ENCODE results near the gene KDM1B.
A peak's percentile ranks its signal among the peaks of the same experiment; 100 is the strongest.
"Not testable (repeated sequence)": the region's sequence is repeated elsewhere in the genome, so short reads cannot be mapped to it uniquely, and the experiment has no call there.

Gene KDM1B

DNA sequence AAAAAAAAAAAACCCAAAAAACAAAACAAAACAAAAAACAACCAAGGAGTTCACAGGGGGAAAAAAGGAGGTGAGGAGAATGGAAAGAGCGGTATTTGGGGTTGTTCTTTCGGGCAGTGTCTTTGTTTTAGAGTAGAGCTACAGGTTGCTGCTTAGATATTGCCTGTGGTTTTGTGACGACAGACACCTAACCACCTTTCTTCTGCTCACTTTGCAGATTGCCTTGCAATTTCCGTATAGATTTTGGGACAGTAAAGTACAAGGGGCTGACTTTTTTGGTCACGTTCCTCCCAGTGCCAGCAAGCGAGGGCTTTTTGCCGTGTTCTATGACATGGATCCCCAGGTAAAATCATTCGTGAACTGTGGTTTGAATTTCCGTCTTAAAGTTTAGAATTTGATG lies 58.2 kb downstream of the KDM1B start:
- Histone ChIP-seq H3K27me3 (ENCODE audit: low read depth) (no peaks in the 10 kb centered on the region), H3K9me3 (no peaks in the 10 kb centered on the region), H3K4me3 (no peak overlapping the region), H3K36me3 (replicated peaks) (0 out of 2 replicates have a peak, but pooled peaks cover 3% of the 10 kb centered on the region), H3K4me1 (no peaks in the 10 kb centered on the region)
- DNase-seq (ENCODE audit: low spot score in 2 of 2), result no peak
- in situ Hi-C loops (cut with MboI; ENCODE audit: low sequenced_read_pairs), result no loop called here

DNA sequence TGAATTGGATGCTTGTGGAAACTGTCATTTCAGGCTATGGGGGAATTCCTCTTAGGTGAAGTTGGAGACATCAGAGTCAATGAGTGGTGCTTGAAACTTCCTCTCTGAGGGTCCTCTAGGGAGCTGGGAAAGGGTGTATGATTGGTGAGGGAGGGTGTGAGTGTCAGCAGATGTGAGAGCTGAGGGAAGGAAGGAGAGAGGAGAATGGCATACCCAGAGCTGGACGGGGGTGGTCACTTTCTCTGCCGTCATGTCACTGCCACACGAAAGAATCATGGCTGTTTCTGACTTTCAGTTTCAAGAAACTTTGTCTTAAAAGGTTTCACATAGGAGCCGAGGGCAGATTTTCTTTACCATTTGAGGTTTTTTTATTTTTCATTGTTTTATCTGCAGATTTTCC lies 58.8 kb downstream of the KDM1B start:
- in situ Hi-C loops (cut with MboI; ENCODE audit: low sequenced_read_pairs), result no loop called here
- Histone ChIP-seq H3K36me3 (replicated peaks) (0 out of 2 replicates have a peak, but pooled peaks cover 3% of the 10 kb centered on the region), H3K4me3 (no peak overlapping the region), H3K27me3 (ENCODE audit: low read depth) (no peaks in the 10 kb centered on the region), H3K4me1 (no peaks in the 10 kb centered on the region), H3K9me3 (no peaks in the 10 kb centered on the region)
- DNase-seq (ENCODE audit: low spot score in 2 of 2), result no peak

DNA sequence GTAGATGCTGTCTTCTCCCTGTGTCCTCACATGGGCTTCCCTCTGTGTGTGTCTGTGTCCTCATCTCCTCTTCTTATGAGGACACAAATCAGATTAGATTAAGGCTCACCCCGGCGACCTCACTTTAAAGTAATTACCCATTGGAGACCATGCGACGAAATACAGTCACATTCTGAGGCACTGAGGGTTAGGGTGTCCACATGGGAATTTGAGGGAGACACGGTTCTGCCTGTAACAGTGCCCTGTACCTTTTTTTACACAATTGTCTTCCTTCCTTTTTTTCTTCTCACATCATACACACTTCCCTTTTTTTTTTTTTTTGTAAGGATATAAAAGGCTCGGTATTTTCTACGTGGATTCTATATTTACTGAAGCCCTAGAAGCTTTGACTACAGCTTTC lies 60.2 kb downstream of the KDM1B start:
- H3K27me3 ChIP-seq (ENCODE audit: low read depth), result no peaks in the 10 kb centered on the region
- no peaks in the 10 kb centered on the region for H3K9me3 ChIP-seq
- 0 out of 2 replicates have a peak, but pooled peaks cover 7% of the 10 kb centered on the region for H3K36me3 ChIP-seq (replicated peaks)
- in situ Hi-C loops (cut with MboI; ENCODE audit: low sequenced_read_pairs), result no loop called here
- DNase-seq (ENCODE audit: low spot score in 2 of 2), result no peak
- no peaks in the 10 kb centered on the region for H3K4me1 ChIP-seq
- no peak overlapping the region for H3K4me3 ChIP-seq

DNA sequence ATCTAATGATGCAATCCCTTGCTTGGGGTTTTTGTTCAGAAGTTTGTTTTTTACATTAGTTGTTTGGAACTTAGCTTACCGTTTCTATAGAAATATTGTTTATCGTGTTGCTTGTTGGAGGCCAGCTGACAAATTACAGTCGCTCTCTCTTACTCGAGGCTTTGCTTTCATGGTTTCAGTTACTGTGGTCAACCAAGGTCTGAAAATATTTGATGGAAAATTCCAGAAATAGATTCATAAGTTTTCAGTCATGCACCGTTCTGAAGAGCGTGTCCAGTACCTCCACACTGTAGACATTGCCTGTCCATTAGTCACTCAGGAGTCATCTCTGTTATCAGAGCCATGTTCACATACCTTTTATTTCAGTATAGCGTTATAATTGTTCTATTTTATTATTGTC lies 61.2 kb downstream of the KDM1B start:
- no peak for DNase-seq (ENCODE audit: low spot score in 2 of 2)

DNA sequence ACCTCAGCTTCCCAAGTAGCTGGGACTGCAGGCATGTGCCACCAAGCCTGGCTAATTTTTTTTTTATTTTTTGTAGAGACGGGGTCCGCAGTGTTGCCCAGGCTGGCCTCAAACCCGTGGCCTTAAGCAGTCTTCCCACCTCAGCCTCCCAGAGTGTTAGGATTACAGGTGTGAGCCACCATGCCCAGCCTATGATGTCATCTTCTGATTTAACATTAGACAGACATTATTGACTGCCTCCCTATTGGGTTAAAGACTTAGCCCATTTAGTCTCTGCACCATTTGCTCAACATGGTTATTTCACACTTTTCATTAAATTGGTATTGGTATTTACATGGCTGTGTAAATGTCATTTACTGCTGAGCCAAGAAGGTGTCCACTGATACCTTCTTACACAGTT lies 63.0 kb downstream of the KDM1B start:
- in situ Hi-C loops (cut with MboI; ENCODE audit: low sequenced_read_pairs), result no loop called here
- H3K4me3 ChIP-seq, result no peak overlapping the region
- peaks cover 24% of the 10 kb centered on the region for H3K36me3 ChIP-seq (replicated peaks)
- no peaks in the 10 kb centered on the region for H3K4me1 ChIP-seq
- H3K27me3 ChIP-seq (ENCODE audit: low read depth), result no peaks in the 10 kb centered on the region
- no peaks in the 10 kb centered on the region for H3K9me3 ChIP-seq
- DNase-seq (ENCODE audit: low spot score in 2 of 2), result no peak

More for the DNA sequence above, 61.2 kb downstream of the KDM1B start:
- Histone ChIP-seq H3K36me3 (replicated peaks) (peaks cover 8% of the 10 kb centered on the region; the same call in 1 of the 2 replicates), H3K9me3 (no peaks in the 10 kb centered on the region), H3K4me1 (no peaks in the 10 kb centered on the region), H3K4me3 (no peak overlapping the region), H3K27me3 (ENCODE audit: low read depth) (no peaks in the 10 kb centered on the region)
- in situ Hi-C loops (cut with MboI; ENCODE audit: low sequenced_read_pairs), result no loop called here

DNA sequence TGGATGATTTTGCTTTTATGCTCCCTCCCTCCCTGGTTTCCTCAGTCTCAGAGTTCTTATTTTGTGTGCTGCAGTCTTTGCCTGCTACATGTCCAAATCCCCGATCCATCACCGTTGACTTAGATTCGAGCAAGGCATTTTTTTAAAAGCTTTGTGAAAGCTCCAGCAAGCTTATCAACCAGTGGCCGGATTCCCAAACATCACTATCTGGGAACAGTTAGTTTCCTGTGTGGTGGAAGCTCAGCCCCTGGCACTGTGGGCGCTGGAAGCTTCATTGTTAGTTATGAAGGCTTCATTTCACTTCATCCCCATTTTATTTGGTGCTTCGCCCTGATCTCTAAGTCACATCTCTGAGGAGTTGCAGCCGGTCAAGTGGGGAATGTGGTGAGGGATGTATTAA lies 64.4 kb downstream of the KDM1B start:
- DNase-seq (ENCODE audit: low spot score in 2 of 2), result no peak
- Histone ChIP-seq H3K4me3 (no peak overlapping the region), H3K27me3 (ENCODE audit: low read depth) (no peaks in the 10 kb centered on the region), H3K9me3 (no peaks in the 10 kb centered on the region), H3K36me3 (replicated peaks) (peaks cover 37% of the 10 kb centered on the region), H3K4me1 (no peaks in the 10 kb centered on the region)
- in situ Hi-C loops (cut with MboI; ENCODE audit: low sequenced_read_pairs), result no loop called here

DNA sequence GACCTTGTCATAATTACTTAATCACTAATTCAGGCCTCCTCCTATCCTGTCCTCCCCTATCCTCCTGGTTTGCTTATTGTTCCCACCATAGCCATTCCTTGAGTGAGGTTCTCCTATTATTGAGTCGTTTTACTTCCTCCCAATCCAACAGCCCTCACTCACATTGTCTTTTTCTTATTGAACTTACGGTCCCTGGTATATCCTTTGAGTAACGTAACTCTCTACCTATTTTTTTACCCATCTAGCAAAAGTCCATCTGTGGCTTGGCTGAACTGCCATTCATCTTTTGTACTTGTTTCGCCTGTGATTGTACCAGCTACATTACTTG lies 66.0 kb downstream of the KDM1B start:
- no peak overlapping the region for H3K4me3 ChIP-seq
- H3K9me3 ChIP-seq, result no peaks in the 10 kb centered on the region
- peaks cover 50% of the 10 kb centered on the region for H3K36me3 ChIP-seq (replicated peaks)
- in situ Hi-C loops (cut with MboI; ENCODE audit: low sequenced_read_pairs), result no loop called here
- no peaks in the 10 kb centered on the region for H3K27me3 ChIP-seq (ENCODE audit: low read depth)
- no peak for DNase-seq (ENCODE audit: low spot score in 2 of 2)
- H3K4me1 ChIP-seq, result peaks cover under 1% of the 10 kb centered on the region; the same call in 1 of the 2 replicates

DNA sequence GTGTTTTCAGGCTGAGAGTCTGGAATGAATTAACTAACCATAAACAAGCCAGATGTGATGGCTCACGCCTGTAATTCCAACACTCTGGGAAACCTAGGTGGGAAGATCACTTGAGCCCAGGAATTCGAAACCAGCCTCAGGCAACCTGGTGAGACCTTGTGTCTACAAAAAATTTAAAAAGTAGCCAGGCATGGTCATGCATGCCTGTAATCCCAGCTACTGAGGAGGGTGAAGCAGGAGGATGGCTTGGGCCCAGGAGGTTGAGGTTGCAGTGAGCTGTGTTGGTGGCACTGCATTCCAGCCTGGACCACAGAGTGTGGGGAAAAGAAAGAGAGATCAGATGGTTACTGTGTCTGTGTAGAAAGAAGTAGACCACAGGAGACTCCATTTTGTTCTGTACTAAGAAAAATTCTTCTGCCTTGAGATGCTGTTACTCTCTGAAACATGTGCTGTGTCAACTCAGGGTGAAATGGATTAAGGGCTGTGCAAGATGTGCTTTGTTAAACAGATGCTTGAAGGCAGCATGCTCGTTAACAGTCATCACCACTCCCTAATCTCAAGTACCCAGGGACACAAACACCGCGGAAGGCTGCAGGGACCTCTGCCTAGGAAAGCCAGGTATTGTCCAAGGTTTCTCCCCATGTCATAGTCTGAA lies 71.4 kb downstream of the KDM1B start:
- H3K27me3 ChIP-seq (ENCODE audit: low read depth); H3K4me3 ChIP-seq; H3K9me3 ChIP-seq; in situ Hi-C loops (cut with MboI; ENCODE audit: low sequenced_read_pairs): not testable (repeated sequence)
- Histone ChIP-seq H3K4me1 (peaks cover 26% of the 10 kb centered on the region), H3K36me3 (replicated peaks) (peaks cover 83% of the 10 kb centered on the region)
- DNase-seq (ENCODE audit: low spot score in 2 of 2), result peak in 1 of 2 experiments; percentile 56

DNA sequence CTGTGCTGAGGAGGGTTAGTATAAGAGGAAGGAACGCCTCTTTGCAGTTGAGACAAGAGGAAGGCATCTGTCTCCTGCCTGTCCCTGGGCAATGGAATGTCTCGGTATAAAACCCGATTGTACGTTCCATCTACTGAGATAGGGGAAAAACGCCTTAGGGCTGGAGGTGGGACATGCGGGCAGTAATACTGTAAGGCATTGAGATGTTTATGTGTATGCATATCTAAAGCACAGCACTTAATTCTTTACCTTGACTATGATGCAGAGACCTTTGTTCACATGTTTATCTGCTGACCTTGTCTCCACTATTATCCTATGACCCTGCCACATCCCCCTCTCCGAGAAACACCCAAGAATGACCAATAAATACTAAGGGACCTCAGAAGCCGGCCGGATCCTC lies 71.9 kb downstream of the KDM1B start:
- in situ Hi-C loops (cut with MboI; ENCODE audit: low sequenced_read_pairs); H3K27me3 ChIP-seq (ENCODE audit: low read depth); H3K4me3 ChIP-seq; H3K9me3 ChIP-seq: not testable (repeated sequence)
- DNase-seq (ENCODE audit: low spot score in 2 of 2), result peak; percentile 62 to 69
- Histone ChIP-seq H3K4me1 (peaks cover 26% of the 10 kb centered on the region), H3K36me3 (replicated peaks) (peaks cover 83% of the 10 kb centered on the region)

DNA sequence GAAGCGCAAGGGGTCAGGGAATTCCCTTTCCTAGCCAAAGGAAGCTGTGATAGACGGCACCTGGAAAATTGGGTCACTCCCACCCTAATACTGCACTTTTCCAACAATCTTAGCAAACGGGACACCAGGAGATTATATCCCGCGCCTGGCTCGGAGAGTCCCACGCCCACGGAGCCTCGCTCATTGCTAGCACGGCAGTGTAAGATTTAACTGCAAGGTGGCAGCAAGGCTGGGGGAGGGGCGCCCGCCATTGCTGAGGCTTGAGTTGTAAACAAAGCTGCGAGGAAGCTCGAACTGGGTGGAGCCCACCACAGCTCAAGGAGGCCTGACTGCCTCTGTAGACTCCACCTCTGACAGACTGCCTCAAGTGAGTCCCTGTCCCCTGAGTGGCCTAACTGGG lies 73.4 kb downstream of the KDM1B start:
- peaks cover 26% of the 10 kb centered on the region for H3K4me1 ChIP-seq
- DNase-seq (ENCODE audit: low spot score in 2 of 2); H3K4me3 ChIP-seq; H3K27me3 ChIP-seq (ENCODE audit: low read depth); in situ Hi-C loops (cut with MboI; ENCODE audit: low sequenced_read_pairs): not testable (repeated sequence)
- H3K9me3 ChIP-seq, result peaks cover 12% of the 10 kb centered on the region
- peaks cover 84% of the 10 kb centered on the region for H3K36me3 ChIP-seq (replicated peaks)

DNA sequence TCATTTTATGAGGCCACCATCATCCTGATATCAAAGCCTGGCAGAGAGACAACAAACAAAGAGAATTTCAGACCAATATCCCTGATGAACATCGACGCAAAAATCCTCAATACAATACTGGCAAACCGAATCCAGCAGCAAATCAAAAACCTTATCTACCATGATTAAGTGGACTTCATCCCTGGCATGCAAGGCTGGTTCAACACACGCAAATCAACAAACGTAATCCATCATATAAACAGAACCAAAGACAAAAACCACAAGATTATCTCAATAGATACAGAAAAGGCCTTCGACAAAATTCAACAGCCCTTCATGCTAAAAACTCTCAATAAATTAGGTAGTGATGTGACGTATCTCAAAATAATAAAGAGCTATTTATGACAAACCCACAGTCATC lies 76.6 kb downstream of the KDM1B start:
- Histone ChIP-seq H3K4me1 (peaks cover 19% of the 10 kb centered on the region), H3K9me3 (peaks cover 12% of the 10 kb centered on the region), H3K36me3 (replicated peaks) (peaks cover 81% of the 10 kb centered on the region)
- H3K27me3 ChIP-seq (ENCODE audit: low read depth); H3K4me3 ChIP-seq; in situ Hi-C loops (cut with MboI; ENCODE audit: low sequenced_read_pairs); DNase-seq (ENCODE audit: low spot score in 2 of 2): not testable (repeated sequence)

DNA sequence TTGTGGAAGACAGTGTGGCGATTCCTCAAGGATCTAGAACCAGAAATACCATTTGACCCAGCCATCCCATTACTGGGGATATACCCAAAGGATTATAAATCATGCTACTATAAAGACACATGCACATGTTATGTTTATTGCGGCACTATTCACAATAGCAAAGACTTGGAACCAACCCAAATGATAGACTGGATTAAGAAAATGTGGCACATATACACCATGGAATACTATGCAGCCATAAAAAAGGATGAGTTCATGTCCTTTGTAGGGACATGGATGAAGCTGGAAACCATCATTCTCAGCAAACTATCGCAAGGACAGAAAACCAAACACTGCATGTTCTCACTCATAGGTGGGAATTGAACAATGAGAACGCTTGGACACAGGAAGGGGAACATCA lies 78.5 kb downstream of the KDM1B start:
- H3K27me3 ChIP-seq (ENCODE audit: low read depth); DNase-seq (ENCODE audit: low spot score in 2 of 2); H3K4me3 ChIP-seq; H3K4me1 ChIP-seq; in situ Hi-C loops (cut with MboI; ENCODE audit: low sequenced_read_pairs): not testable (repeated sequence)
- H3K9me3 ChIP-seq, result peaks cover 12% of the 10 kb centered on the region
- peaks cover 82% of the 10 kb centered on the region for H3K36me3 ChIP-seq (replicated peaks)

DNA sequence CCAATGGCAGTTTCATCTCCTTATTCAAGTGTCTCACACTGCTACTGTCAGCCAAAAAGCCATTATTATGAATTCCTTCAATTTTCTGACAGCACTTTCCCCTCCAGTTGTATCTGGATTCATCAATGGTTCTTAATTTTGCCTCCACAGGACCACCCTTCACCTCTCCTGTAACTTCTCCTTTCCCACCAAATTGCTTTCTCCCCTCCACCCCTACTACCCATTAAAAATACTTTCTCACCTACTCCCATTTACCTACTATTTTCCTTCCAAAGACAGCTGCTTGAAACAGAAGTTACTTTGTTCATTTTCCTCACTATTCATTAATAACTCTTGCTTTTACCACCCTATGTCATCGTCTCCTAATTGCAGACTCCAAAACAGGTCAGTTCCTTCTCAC lies 79.3 kb downstream of the KDM1B start:
- Histone ChIP-seq H3K27me3 (ENCODE audit: low read depth) (no peaks in the 10 kb centered on the region), H3K9me3 (peaks cover 12% of the 10 kb centered on the region), H3K4me3 (no peak overlapping the region), H3K36me3 (replicated peaks) (peaks cover 82% of the 10 kb centered on the region), H3K4me1 (peaks cover 1% of the 10 kb centered on the region; the same call in 1 of the 2 replicates)
- in situ Hi-C loops (cut with MboI; ENCODE audit: low sequenced_read_pairs), result no loop called here
- DNase-seq (ENCODE audit: low spot score in 2 of 2), result no peak

DNA sequence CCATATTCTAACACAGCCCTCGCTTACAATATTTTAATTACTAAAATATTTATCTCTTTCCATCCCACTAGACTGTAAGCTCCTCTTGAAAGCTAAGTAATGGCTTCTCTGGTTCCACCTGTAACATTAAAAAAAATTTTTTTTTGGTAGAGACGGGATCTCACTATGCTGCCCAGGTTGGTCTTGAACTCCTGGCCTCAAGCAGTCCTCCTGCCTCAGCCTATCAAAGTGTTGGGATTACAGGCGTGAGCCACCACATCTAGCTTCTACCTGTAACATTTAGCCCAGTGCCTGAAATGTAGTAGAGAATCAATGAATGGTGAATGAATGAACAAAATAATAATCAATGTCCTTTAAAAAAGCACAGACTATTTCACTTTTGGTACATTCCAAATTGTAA lies 80.3 kb downstream of the KDM1B start:
- peaks cover 12% of the 10 kb centered on the region for H3K9me3 ChIP-seq
- H3K36me3 ChIP-seq (replicated peaks), result peaks cover 82% of the 10 kb centered on the region
- no peak overlapping the region for H3K4me3 ChIP-seq
- H3K4me1 ChIP-seq, result peaks cover 10% of the 10 kb centered on the region
- DNase-seq (ENCODE audit: low spot score in 2 of 2), result no peak
- in situ Hi-C loops (cut with MboI; ENCODE audit: low sequenced_read_pairs), result no loop called here
- H3K27me3 ChIP-seq (ENCODE audit: low read depth), result no peaks in the 10 kb centered on the region

DNA sequence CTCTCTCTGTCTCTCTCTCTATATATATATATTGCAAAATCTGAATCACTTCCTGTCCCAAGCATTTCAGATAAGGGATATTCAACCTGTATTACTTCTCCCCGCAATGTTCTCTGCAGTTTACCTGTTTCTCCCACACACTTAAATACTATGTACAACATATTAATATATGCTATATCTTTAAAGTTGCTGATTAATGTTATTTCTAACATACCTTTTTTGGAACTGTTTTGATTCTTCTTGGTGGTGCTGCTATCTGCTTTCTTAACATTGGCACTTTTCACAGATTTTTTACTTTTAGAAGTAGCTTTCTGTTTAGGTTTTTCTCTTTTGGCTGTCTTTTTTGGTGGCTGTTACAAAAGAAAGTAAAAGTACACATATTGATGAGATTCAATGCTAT lies 81.9 kb downstream of the KDM1B start:
- H3K27me3 ChIP-seq (ENCODE audit: low read depth), result no peaks in the 10 kb centered on the region
- in situ Hi-C loops (cut with MboI; ENCODE audit: low sequenced_read_pairs), result no loop called here
- H3K4me3 ChIP-seq, result no peak overlapping the region
- peaks cover 3% of the 10 kb centered on the region; the same call in 1 of the 2 replicates for H3K9me3 ChIP-seq
- H3K4me1 ChIP-seq, result peaks cover 24% of the 10 kb centered on the region
- peaks cover 80% of the 10 kb centered on the region for H3K36me3 ChIP-seq (replicated peaks)
- DNase-seq (ENCODE audit: low spot score in 2 of 2), result no peak
